WERI-Rb-1 (cell line): ENCODE measurements around the gene ERBB2.

Experiments
- DNase-seq: peaks from one replicate; pipeline ENCODE4 v3.0.0-alpha.2; 2020
- H3K27ac ChIP-seq: fragments of 250-450 bp; sonication (Bioruptor Pico); 2 replicates; pipeline ENCODE4 v1.5.1; 2020; ENCODE audit warnings: mild to moderate bottlenecking, moderate library complexity
- H3K27me3 ChIP-seq: fragments of 250-450 bp; sonication (Bioruptor Pico); 2 replicates; pipeline ENCODE4 v1.5.1; 2021; ENCODE audit warnings: mild to moderate bottlenecking, low read depth, moderate library complexity; ENCODE audit not compliant: insufficient read depth, severe bottlenecking
- H3K36me3 ChIP-seq: fragments of 250-450 bp; sonication (Bioruptor Pico); 2 replicates; pipeline ENCODE4 v1.5.1; 2020; ENCODE audit warnings: mild to moderate bottlenecking, moderate library complexity
- H3K4me3 ChIP-seq: 2 replicates; pipeline ENCODE4 v1.5.1; 2011; ENCODE audit warnings: low read depth, mild to moderate bottlenecking, control low read depth, low read length
- H3K9me3 ChIP-seq: fragments of 250-450 bp; sonication (Bioruptor Pico); 2 replicates; pipeline ENCODE4 v1.5.1; 2021; ENCODE audit warnings: mild to moderate bottlenecking, moderate library complexity; ENCODE audit not compliant: severe bottlenecking
- TF ChIP-seq, protein P1 (sequence below): IDR thresholded peaks from 2 replicates; pipeline ENCODE4 v1.5.1; 2011; ENCODE audit warnings: low read depth, mild to moderate bottlenecking, control low read depth, inconsistent platforms, low read length

ERBB2 gene

GRCh38 chr17:39716879-39717536 is 17.1 kb downstream of the ERBB2 start:
- no peak overlapping the region; the same call in 1 of the 2 replicates for H3K27ac ChIP-seq
- TF ChIP-seq, protein P1, sequence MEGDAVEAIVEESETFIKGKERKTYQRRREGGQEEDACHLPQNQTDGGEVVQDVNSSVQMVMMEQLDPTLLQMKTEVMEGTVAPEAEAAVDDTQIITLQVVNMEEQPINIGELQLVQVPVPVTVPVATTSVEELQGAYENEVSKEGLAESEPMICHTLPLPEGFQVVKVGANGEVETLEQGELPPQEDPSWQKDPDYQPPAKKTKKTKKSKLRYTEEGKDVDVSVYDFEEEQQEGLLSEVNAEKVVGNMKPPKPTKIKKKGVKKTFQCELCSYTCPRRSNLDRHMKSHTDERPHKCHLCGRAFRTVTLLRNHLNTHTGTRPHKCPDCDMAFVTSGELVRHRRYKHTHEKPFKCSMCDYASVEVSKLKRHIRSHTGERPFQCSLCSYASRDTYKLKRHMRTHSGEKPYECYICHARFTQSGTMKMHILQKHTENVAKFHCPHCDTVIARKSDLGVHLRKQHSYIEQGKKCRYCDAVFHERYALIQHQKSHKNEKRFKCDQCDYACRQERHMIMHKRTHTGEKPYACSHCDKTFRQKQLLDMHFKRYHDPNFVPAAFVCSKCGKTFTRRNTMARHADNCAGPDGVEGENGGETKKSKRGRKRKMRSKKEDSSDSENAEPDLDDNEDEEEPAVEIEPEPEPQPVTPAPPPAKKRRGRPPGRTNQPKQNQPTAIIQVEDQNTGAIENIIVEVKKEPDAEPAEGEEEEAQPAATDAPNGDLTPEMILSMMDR = no peak
- no peaks in the 10 kb centered on the region for H3K9me3 ChIP-seq
- no peak overlapping the region for H3K4me3 ChIP-seq
- no peaks in the 10 kb centered on the region for H3K36me3 ChIP-seq
- H3K27me3 ChIP-seq = no peaks in the 10 kb centered on the region
- no peak for DNase-seq

DNA sequence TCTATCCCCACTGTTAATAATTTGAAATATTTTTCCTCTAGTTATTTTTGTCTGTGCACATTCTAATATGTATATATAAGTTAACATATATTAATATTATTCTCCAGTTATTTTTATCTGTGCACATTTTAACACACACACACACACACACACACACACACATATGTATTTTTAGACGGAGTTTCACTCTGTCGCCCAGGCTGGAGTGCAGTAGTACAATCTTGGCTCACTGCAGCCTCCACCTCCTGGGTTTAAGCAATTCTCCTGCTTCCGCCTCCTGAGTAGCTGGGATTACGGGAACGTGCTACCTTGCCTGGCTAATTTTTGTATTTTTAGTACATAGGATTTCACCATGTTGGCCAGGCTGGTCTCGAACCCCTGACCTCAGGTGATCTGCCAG is 17.8 kb downstream of the ERBB2 start:
- no peak overlapping the region for H3K27ac ChIP-seq
- TF ChIP-seq, protein P1 = no peak
- no peak overlapping the region for H3K4me3 ChIP-seq
- no peaks in the 10 kb centered on the region for H3K36me3 ChIP-seq
- no peaks in the 10 kb centered on the region for H3K9me3 ChIP-seq
- no peaks in the 10 kb centered on the region for H3K27me3 ChIP-seq
- DNase-seq = no peak

DNA sequence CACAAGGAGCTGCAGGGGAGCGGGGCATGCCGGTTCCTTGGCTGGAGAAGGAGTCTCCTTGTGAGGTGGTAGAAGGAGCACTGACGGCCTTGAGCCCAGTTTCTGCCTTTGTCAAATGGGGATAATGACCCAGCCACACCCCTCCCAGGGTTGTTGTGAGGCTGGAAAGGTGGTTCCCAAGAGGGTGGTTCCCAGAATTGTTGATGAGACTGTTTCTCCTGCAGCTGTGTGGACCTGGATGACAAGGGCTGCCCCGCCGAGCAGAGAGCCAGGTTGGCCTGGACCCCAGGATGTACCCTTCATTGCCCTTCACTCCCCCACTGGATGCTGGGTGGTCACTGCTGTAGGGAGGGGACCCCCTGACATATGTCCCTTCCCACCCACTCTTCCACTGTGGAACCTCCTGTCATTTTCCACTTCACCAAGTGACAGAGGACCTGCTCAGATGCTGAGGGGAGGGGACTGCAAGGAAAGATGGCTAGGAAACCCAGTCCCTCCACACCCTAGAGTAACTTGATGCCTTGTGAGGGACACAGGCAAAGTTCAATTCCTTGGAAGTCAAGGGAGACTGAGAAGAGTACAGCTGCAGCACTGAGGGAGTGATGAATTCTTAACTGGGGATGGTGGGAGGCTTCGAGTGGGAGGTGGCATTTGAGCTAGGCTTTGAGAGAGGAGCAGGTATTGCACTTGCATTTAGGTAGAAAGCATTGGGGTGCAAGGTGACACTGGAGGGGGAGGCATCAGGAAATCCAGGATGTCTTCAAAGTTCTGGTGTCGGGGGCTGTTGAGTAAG is 19.9 kb downstream of the ERBB2 start:
- TF ChIP-seq, protein P1 = no peak
- no peak for DNase-seq
- Histone ChIP-seq H3K9me3 (no peaks in the 10 kb centered on the region), H3K27ac (no peak overlapping the region), H3K36me3 (peaks cover 5% of the 10 kb centered on the region), H3K4me3 (no peak overlapping the region), H3K27me3 (no peaks in the 10 kb centered on the region)

DNA sequence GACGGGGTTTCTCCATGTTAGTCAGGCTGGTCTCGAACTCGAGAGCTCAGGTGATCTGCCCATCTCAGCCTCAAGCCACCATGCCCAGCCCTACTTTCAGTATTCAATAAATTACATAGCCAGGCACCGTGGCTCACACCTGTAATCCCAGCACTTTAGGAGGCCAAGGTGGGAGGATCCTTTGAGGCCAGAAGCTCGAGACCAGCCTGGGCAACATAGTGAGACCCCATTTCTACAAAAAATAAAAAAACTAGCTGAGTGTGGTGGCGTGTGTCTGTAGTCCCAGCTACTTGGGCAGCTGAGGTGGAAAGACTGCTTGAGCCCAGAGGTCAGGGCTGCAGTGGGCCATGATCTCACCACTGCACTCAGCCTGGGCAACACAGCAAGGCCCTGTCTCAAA is 22.2 kb downstream of the ERBB2 start:
- no peak for DNase-seq
- H3K4me3 ChIP-seq = no peak overlapping the region
- no peak overlapping the region for H3K27ac ChIP-seq
- H3K9me3 ChIP-seq = no peaks in the 10 kb centered on the region
- TF ChIP-seq, protein P1 = no peak
- H3K36me3 ChIP-seq = peaks cover 8% of the 10 kb centered on the region
- H3K27me3 ChIP-seq = no peaks in the 10 kb centered on the region

- TF ChIP-seq, protein P1 = no peak
- Histone ChIP-seq H3K9me3 (no peaks in the 10 kb centered on the region), H3K36me3 (peaks cover 16% of the 10 kb centered on the region), H3K4me3 (no peak overlapping the region), H3K27me3 (no peaks in the 10 kb centered on the region), H3K27ac (no peak overlapping the region)
- DNase-seq = no peak
Measured at GRCh38 chr17:39722965-39723848, 23.3 kb downstream of the ERBB2 start.
